ENCODE results near the gene ZIC5.
"Not testable (repeated sequence)": the region's sequence is repeated elsewhere in the genome, so short reads cannot be mapped to it uniquely, and the experiment has no call there.

Gene ZIC5

DNA sequence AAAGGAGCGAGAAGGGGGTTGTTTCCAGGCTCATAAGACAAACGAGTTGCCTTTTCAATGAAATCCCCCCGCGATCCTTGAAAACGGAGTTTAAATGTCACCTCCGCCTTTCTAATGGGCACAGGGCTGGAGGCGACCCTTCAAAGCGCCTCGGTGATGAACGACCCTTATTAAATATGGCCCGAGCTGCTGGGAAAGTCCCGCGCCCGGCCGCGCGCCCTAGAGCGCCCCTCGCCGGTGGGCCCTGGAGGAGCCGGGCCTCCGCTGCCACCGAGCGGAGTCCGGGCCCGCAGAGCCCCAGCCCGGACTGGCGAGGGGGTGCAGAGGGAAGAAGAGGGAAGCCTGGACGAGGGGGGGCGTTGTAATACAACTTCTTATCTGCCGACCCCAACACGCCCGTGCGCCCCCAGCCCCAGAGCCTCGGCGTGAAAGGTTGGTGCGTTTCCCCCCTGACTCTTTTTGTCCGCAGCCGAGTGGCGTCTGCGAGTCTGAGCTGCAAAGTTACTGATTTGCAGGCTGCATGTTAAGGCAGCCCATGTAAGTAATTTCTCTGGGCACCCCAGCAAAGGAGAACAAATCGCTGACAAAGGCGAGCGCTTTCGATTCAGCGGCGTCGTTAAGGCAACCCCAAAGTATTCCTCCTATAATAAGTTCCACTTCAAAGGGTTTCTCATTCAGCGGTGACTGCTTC, 11.9 kb downstream of the ZIC5 start:
- DNase-seq = no peak

DNA sequence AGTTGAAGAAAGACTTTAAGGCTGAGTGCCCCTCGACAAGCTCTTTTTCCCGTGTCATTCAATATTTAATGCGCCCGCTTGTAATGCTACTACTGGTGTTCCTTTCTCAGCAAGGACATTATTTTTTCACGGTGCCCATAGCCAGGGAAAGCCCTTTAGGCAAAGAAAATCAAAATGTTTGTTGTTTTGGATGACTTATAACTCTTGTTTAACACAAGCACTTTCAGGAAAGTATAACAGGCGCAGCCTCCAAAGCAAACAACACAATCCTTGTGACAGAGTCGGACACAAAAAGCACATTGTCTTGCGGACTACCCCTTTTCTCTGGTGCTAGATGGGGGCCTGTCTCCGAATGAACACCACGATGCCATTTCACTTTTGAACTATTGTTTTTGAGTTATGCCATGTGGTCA, 12.4 kb downstream of the ZIC5 start:
- DNase-seq = no peak

DNA sequence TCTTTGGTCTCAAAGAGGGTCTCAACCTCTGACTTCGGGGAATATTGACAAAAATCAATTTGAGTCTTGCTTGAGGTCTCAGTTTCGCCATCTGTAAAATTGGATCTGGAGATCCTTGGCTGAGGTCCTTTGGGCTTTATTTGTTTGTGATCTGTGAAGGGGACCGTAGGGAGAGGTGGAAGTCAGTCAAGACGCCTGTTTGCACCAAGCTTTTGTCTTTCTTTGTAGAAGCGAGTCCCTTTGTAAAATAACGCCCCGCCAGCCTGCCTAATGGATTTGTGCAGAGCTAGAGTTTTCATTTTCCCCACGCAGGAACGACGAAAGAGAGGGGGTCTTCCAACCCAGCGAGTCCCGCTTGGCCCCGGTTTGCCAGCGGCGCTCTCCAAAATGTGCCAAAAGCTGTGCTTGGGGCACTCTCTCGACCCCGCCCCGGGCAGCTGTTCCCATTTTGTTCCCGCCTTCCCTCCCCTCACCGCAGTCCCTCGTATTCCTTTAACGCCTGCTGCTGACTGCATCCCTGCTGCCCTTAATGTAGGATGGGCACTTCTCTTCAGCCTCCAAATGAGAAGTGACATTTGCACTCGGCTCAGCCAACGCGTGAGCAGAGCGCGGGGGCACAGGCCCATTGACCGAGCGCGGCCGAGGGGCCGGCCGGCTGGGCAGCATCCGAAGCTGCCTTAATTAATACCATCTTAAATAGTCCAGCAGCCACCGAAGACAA, 13.0 kb downstream of the ZIC5 start:
- DNase-seq = no peak

DNA sequence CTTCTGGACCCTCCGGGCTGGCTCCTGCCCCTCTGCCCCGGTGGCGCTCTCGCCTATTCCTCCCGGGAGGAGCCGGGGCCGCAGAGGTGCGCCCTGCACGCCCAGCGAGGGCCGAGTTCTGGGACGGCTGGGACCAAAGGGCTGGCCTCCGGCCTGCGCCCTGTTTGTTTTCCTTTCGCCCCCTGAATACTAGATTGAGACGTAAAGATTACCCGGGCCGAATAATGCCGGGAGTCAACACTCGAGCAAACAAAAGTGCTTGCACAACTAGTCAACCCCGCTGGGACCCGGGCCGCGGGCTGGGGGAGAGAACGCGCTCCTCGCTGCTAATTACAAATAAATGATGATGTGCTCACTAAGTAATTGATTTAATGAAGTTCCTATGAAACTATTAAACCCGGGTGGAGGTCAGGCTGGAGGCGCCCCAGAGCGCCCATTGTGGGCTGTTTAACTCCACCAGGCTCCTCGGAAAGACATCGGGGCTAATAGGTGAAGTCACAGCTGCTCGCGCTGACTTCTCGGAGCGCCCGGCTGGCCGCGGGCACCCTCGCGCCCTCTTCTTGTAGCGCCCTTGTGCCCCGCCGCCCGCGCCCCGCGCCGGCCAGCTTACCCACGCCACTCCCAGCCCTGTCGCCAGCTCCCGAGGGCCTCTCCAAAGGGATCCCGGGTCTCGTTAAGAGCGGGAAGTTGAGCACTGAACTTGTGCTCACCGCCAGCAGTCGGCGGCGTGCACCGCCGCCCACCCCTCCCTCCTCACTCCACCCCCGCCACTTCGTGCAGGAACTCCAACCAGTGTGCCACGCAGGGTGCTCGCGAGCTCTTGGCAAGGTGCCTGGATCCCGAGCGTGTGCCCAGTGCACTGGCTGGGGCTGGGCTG, 14.9 kb downstream of the ZIC5 start:
- no peak for DNase-seq

DNA sequence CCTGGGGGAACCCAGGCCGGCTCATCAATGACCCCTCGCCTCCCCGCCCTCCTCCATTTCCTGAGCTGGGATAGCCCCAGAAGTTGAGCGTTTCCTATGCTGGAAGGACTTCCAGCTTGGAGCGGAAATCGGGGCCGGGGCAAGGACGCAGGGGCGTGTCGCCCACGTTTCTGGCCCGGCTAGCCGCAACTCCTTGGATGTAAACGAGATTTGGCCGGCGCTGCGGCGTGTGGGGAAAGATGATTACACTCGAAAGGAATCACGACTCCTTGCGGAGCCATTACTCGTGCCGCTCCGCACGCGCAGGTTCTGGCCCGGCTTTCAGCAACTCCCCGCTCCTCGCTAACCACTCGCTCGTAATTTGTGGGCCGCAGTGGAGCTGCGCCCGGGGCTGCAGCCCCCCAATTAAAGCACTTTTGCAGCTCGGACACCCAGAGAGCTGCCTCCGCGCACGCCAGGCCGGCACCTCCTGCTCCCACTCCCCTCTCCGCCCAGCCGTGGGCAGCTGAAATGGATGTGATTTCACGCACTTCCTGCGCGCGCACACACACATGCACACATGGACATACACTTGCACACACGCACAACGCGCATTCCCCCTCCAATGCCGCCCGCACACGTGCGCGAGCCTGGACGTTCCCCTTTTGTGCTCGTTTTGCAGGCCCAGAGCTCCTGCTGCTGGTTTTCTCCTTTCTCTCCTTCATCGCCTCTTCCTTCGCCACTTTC, 15.7 kb downstream of the ZIC5 start:
- peak; percentile 84 for DNase-seq

DNA sequence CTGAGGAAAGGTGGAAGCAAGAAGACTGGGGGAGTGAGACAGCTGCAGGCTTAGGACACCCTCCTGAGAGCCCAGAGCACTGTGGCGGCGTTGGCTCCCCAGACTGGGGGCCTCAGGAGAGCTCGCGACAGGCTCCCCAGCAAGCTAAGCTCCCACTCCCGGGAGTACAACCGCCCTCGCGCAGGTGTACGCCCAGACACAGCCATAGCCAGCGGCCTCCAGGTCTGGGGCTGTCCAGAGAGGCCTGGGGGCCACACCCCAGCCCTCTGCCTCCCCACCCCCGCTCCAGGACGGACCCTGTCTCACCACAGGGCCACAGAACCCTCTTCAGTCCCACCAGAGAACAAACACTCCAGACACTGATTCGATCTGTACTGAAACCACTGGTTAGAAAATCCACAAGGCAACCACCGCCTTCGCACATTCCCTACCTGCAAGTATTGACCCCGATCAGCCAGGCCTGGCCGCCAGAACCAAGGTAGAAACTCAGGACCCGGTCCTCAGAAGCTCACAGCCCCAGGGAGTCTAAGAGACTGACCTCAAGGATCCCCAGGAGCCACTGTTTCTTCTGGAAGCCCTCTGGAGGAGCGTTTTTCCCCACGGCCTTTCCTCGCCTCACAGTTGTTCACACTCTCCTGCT, 16.3 kb downstream of the ZIC5 start:
- no peak for DNase-seq

DNA sequence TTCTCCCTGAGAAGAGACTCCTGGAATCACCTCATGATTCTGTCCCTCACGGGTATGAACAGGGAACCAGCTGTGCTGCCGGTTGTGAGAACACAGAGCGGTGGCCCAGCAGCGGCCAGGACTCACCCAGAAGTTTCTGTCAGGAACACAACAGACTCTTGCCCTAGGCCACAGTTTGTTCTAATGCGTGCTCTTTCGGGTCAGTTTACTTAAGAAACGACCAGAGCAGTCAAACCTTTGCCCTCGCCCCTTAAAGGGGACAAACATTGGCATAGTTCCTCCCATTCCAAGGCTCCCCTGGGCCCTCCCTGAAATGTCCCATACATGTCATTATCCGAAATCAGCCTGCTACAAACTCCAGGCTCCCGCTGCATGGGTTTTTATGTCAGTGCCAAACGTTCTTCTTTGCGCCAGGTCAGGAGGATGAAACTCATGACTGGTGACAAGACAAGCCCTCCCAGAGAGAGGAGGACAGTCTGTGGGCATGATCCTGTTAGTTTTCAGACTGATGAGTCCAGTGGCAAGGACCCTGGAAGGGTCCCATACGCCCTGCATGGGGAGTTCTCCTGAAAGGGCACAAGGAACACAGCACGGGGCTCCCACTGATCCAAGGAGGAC, 18.3 kb downstream of the ZIC5 start:
- no peak for DNase-seq

DNA sequence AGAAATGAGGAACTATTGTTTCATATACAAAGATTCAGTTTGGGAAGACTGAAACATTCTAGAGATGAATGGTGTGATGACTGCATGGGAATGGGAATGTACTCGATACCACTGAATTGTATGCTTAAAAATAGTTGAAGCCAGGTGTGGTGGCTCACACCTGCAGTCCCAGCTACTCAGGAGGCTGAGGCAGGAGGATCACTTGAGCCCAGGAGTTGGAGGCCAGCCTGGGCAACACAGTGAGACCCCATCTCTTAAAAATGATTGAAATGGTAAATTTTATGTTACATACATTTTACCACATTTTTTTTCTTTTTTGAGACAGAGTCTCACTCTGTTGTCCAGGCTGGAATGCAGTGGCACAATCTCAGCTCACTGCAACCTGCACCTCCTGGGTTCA, 19.9 kb downstream of the ZIC5 start:
- not testable (repeated sequence) for DNase-seq

DNA sequence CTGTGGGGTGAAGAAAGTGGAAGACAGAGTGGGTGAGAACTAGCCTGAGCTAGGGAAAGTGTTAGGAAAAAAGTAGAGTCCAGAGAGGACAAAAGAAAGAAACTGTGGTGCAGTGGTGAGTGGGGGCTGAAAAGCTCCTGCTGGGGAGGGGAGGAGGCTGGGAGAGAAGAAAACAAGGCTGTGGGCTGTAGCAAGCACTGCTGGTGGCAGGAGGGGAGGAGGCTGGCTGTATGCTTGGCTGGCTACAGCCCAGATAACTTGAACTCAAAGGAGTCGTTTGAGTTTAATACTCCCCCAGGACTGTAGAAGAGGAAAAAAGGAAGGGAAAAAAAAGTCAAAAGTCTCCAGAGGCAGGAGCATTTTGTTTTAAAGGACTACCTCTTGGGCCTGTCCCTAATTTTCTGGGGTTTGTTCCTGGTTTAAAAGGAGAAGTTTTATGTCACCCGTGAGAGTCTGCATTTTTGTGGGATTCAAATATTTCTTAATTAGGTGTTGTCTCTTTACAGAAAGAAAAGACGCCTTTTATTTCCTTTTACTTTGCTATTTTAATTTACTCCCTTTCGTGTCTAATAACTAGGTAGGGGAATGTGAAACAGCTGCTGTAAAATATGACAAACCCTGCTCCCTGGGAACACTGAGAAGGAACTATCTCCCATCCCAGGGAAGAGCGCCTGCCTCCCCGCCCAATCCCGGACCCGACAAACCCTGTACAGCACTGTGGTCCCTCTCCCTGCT, 21.7 kb downstream of the ZIC5 start:
- DNase-seq = no peak

DNA sequence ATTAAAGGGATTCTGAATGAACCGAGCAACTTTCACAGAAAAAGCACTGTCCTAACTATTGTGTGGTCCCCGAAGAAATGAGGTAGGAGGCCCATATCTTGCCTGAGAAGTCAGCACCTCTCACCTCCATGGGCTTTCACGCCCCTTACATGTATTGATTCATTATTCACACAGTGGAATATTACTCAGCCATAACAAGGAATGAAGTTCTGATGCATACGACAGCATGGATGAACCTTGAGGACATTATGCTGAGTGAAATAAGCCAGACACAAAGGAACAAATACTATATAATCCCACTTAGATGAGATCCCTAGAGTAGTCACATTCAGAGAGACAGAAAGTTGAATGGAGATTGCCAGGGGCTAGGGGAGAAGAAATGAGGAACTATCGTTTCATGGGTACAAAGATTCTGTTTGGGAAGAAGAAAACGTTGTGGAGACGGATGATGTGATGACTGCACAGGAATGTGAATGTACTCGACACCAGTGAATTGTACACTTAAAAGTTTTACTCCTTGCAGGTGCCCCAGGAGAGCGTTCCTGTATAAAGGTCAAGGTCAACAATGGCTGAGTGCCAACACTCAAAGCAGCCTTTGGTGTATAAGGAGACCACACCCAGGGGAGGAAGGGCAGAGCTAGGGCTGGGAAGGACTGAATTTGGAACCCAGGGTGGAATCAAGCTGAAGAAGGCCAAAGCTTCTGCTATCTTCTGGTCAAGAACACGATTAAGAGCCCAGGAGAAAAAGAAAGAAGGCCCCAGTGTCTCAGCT, 22.5 kb downstream of the ZIC5 start:
- DNase-seq = no peak

DNA sequence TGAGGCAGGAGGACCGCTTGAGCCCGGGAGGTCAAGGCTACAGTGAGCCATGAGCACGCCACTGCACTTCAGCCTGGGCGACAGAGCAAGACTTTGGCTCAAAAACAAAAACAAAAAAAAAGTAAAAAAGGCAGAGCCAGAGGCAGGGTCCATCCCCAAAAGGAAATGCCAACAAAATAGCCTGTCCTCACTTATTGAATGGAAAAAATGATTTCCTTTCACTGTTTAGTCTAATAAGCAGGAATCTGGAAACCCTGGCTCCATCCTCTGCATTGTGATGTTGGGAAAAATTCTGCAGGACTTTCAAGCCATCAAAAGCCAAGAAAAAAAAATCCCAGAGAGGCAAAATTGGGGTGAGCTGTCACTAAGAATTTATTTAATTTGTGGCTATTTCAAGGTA, 23.2 kb downstream of the ZIC5 start:
- no peak for DNase-seq

DNA sequence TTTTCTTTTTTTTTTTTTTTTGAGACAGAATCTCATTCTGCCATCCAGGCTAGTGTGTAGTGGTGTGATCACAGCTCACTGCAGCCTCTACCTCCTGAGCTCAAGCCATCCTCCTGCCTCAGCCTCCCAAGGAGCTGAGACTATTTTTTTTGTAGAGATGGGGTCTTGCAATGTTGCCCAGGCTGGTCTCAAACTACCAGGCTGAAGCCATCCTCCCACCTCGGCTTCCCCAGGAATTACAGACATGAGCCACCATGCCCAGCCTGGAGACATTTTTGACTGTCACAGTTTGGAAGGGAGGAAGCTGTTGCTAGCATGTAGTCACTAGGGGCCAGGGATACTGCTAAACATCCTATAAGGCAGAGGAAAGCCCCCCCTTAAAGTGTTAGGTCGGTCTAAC, 23.9 kb downstream of the ZIC5 start:
- DNase-seq = no peak

DNA sequence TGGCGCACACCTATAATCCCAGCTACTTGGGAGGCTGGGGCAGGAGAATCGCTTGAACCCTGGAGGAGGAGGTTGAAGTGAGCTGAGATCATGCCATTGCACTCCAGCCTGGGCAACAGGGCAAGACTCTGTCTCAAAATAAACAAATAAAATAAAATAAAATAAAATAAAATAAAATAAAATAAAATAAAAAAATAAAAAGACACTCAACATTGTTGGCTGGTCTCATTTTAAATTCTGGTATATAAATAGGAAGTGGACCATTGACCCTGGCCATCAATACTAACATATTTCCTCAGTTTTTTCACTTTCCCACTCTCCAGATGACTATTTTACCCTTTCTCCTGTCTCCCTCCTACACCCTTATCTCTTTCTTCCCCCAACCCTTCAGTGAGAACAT, 26.1 kb downstream of the ZIC5 start:
- DNase-seq = not testable (repeated sequence)

DNA sequence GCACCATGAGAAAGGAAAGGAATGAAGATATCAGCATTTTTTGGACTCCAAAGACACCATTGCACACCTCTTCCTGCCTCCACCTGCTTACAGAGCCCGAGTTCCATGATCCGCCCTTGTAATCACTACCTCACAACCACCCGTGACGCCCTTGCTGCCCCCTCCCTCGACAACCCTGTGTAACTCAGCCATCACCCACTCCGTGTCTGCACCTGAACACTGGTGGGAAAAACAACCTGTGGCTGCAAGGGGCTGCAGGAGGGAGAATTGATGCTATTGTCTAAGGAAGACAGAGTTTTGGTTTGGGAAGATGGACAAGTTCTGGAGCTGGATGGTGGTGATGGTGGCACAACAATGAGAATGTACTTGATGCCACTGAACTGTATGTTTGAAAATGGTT, 27.0 kb downstream of the ZIC5 start:
- no peak for DNase-seq

DNA sequence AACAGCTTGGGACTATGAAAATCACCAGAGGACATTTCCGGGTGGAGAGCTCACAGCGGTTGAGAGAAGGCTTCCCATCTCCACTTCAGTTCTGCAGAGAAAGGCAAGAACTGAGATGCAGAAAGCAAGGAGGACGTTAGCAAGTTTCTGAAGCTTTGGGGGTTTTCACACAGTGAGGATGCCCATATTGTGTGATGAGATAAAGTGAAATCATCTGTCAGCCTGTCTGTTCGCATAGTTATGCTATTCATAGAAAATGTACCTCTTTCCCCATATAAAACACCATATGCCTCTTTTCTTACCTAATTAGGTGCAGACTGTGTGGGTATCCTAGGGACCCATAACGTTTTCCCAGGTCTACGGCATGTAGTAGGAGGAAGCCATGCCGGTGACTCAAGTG, 27.5 kb downstream of the ZIC5 start:
- no peak for DNase-seq

DNA sequence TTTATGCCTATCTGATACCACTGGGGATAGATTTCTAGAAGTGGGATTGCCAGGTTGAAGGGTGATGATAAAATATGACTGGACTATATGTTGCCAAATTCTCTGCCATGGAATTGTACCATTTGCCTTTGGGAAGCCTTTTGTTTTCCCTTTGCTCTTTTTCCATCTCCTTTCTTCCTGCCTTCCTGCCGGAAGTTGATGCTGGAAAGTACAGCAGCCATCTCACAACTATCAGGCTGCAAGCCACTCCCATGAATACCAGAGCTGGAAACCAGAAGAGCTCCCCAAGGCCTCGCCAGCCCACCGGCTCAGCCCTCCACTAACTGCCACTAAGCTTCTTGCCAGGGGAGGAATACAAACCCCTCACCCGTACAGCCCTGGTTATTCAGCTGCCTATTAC, 29.7 kb downstream of the ZIC5 start:
- no peak for DNase-seq

DNA sequence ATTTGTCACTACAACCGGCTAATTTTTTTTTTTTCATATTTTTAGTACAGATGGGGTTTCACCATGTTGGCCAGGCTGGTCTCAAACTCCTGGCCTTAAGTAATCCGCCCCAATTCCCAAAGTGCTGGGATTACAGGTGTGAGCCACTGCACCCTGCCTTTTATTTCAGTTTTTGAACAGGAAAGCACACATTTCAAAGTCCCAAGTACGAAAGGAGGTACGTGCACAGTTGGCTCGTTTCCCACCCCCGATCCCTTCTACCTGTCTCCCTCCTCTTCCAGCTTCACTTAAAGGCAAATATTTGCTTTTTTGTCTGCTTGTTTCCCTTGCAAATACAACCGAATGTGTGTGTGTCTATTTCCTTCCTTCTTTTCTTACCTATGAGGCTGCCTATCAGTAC, 30.5 kb downstream of the ZIC5 start:
- DNase-seq = no peak

DNA sequence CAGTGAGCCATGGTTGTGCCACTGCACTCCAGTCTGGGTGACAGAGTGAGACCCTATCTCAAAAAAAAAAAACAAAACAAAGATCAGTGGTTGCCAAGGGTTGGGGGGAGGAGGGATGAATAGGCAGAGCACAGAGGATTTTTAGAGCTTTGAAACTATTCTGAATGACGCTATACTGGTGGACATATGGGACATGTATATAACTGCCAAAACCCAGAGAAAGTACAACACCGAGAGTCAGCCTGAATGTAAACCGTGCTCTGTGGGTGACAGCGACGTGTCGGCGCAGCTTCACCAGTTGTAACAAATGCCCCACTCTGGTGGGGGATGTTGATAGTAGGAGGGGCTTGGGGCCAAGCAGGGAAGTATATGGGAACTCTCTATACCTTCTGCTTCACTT, 32.9 kb downstream of the ZIC5 start:
- DNase-seq = no peak

DNA sequence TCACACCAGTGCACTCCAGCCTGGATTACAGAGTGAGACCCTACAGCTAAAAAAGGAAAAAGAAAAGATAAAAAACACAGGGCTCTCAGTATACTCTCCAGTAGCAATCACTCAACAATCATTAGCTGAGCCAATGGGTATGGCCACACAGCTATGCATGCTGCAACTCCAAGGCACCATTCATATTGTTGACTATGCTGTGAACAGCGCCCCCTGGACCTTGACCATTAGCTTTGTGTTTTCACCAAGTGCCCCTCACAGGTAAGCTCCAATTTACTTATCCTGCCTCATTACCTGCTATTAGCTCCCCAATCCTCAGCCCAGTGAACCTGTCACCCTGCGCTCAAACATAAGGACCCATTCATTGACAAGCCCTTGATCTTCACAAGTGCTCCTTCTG, 35.8 kb downstream of the ZIC5 start:
- no peak for DNase-seq

DNA sequence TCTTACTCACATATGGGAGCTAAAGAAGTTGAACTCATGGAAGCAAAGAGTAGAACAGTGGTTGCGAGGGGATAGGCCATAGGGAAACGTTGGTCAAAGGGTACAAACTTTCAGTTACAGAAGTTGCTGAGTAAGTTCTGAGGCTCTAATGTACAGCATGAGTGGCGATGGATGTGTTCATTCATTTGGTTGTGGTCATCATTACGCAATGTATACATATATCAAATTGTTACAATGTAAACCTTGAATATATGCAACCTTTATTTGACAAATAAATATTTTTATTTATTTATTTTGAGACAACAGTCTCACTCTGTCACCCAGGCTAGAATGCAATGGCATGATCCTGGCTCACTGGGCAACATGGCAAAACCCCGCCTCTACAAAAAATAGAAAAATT, 38.7 kb downstream of the ZIC5 start:
- no peak for DNase-seq

DNA sequence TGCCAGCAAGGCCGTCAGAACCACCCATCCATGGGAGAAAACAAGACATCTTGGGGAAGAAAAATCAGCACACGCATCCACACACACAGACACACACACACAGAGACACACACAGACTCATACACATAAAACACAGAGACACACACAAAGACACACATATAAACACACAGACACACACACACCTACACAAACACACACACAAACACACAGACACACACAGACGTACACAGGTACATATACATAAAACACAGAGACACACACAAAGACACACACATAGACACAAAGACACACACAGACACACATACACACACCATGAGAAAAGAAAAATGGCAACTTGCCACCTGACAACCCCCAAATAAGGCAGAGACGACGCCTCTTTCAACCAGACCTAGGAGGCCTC, 40.6 kb downstream of the ZIC5 start:
- DNase-seq = no peak
